ENCODE measurements around the gene KCNQ1.

DNA sequence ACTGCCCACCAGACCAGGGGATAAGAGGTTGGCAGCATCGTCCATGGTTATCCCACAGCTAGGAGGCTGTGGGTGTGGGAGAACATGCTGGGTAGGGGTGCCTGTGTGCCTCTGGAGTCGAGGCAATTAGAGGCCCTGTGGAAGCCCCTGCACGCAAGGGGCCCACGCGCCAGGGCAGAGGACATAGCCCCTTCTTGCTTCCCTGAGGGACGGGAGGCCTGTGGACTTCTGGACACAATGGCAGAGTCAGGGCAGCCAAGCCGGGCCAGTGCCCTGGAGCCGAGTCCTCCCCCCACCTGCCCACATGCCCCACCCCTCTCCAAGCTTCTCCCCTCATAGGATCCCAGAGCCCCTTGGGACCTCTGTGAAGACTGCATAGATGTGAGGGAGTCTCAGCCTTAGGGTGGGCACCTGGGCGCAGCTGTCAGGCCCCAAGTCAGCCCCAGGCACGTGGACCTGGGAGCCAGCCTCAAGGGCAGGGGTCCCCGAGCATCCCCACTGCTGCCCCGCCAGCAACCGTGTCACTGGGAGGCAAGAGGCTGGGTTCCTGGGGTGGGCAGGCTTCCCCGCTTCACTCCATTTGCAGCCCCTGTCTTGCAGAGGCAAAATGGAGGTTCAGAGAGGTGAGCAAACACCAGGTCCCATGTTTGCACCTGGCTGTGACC lies 388.4 kb downstream of the KCNQ1 start:
- no peak for TF ChIP-seq POLR2A (IDR thresholded peaks at IDR 0.05)
- TF ChIP-seq CTCF (IDR thresholded peaks at IDR 0.05) = no peak

All from lower leg skin (tissue), 3 donors.